HCT116 (cell line): Measurements from ENCODE around the gene C1orf52. TPM values are rescaled to one million over a fixed set of nuclear protein-coding genes. Genes with fewer than 3 reads are reported as not detected.

Source experiments
- ATAC-seq: fragments of 200-7000 bp; cut with Tn5 transposase; 2 replicates; pipeline ENCODE4 v1.9.1; 2020; ENCODE audit warnings: mild to moderate bottlenecking, moderate library complexity
- BruUV-seq: library from RNA; stranded (reverse); fragments of 400-500 nt; replicated peaks from 2 replicates; lab custom pipeline; 2021; lab: Mats Ljungman, UMichigan
- CTCF ChIA-PET: fragments of 300-600 bp; sonication (Branson Sonifier 250); formaldehyde crosslinking; loops from one replicate; lab custom pipeline; 2021; ENCODE audit warnings: antibody characterized with exemption; lab: Charles Lee
- POLR2A ChIA-PET: fragments of 300-600, 350-600 bp; sonication (Branson Sonifier 250); formaldehyde crosslinking; loops from one replicate; lab custom pipeline; 2021; ENCODE audit warnings: antibody characterized with exemption; lab: Charles Lee
- RAD21 ChIA-PET, 2 experiments: fragments of 300-600 bp; sonication (Branson Sonifier 250); formaldehyde crosslinking; loops; one replicate each; lab custom pipeline; 2023; ENCODE audit warnings: low total read pairs in 2 of 2; ENCODE audit not compliant: uncharacterized antibody in 2 of 2, unreplicated experiment in 2 of 2, low non-redundant PET in 1 of 2; lab: Charles Lee
- DNase-seq: peaks from one replicate; pipeline ENCODE4 v3.0.0-alpha.2; 2010; ENCODE audit warnings: low read depth, low spot score
- H2AFZ ChIP-seq: fragments of 200-600 bp; shearing (Covaris generic), sonication (generic); 2 replicates; pipeline ENCODE4 v1.6.1; 2017; ENCODE audit warnings: low read depth, mixed run types, mixed read lengths, antibody characterized with exemption, low read length; ENCODE audit not compliant: poor library complexity, severe bottlenecking
- H3K27ac ChIP-seq: 2 replicates; pipeline ENCODE4 v1.5.1; 2012; ENCODE audit warnings: low read depth, low read length
- H3K27me3 ChIP-seq: fragments of 200-600 bp; sonication (generic); 2 replicates; pipeline ENCODE4 v1.6.1; 2016; ENCODE audit warnings: mixed run types, low read length, mixed read lengths; ENCODE audit not compliant: insufficient read depth
- H3K36me3 ChIP-seq, 2 experiments: fragments of 200-500 bp in 1 of 2; fragments of 200-600 bp in 1 of 2; sonication (Bioruptor generic) in 1 of 2; sonication (generic) in 1 of 2; 2 replicates each; pipeline versions ENCODE4 v1.5.1 to v1.6.1; 2014 to 2016; ENCODE audit warnings: low read length in 2 of 2, inconsistent platforms in 1 of 2, mixed read lengths in 1 of 2, mixed run types in 1 of 2; ENCODE audit not compliant: insufficient read depth in 2 of 2, control insufficient read depth in 1 of 2
- H3K4me1 ChIP-seq, 2 experiments: fragments of 200-600 bp in 1 of 2; sonication (generic) in 1 of 2; 2 replicates each; pipeline versions ENCODE4 v1.5.1 to v1.6.1; 2012 to 2017; ENCODE audit warnings: low read length in 2 of 2, inconsistent platforms in 1 of 2, mild to moderate bottlenecking in 1 of 2, mixed read lengths in 1 of 2, mixed run types in 1 of 2, moderate library complexity in 1 of 2; ENCODE audit not compliant: insufficient read depth in 2 of 2, control insufficient read depth in 1 of 2
- H3K4me2 ChIP-seq: fragments of 200-600 bp; sonication (generic); 2 replicates; pipeline ENCODE4 v1.6.1; 2017; ENCODE audit warnings: mixed run types, low read length, mixed read lengths
- H3K4me3 ChIP-seq, 2 experiments: fragments of 200-600 bp in 1 of 2; sonication (generic) in 1 of 2; replicated peaks in 1 of 2; 2 replicates each; pipeline ENCODE4 v1.5.1; 2011 to 2016; ENCODE audit warnings: low read length in 2 of 2, control low read depth in 1 of 2, low read depth in 1 of 2, mild to moderate bottlenecking in 1 of 2, mixed read lengths in 1 of 2, mixed run types in 1 of 2
- H3K79me2 ChIP-seq: fragments of 200-600 bp; sonication (generic); 2 replicates; pipeline ENCODE4 v1.6.1; 2017; ENCODE audit warnings: mild to moderate bottlenecking, mixed run types, low read length, moderate library complexity, mixed read lengths; ENCODE audit not compliant: insufficient read depth
- H3K9ac ChIP-seq: fragments of 200-600 bp; sonication (generic); 2 replicates; pipeline ENCODE4 v1.6.1; 2016; ENCODE audit warnings: low read length, mixed read lengths
- H3K9me2 ChIP-seq: fragments of 200-600 bp; sonication (generic), shearing (Covaris generic); 2 replicates; pipeline ENCODE4 v1.6.1; 2017; ENCODE audit warnings: mixed run types, mild to moderate bottlenecking, moderate library complexity; ENCODE audit not compliant: insufficient read depth
- H3K9me3 ChIP-seq, 2 experiments: fragments of 200-500 bp in 1 of 2; fragments of 200-600 bp in 1 of 2; sonication (Bioruptor generic) in 1 of 2; sonication (generic) in 1 of 2; 2 replicates each; pipeline ENCODE4 v1.6.1; 2014 to 2017; ENCODE audit warnings: low read length in 2 of 2, mixed read lengths in 2 of 2, inconsistent platforms in 1 of 2, low read depth in 1 of 2, mild to moderate bottlenecking in 1 of 2, mixed run types in 1 of 2, moderate library complexity in 1 of 2; ENCODE audit not compliant: control insufficient read depth in 1 of 2, insufficient read depth in 1 of 2
- H4K20me1 ChIP-seq: fragments of 200-600 bp; sonication (generic), shearing (Covaris generic); 2 replicates; pipeline ENCODE4 v1.6.1; 2017; ENCODE audit warnings: mixed run types, mild to moderate bottlenecking, moderate library complexity; ENCODE audit not compliant: insufficient read depth
- CBX3 ChIP-seq: IDR thresholded peaks from 2 replicates; pipeline ENCODE4 v1.6.1; 2012; ENCODE audit warnings: low read depth
- EGR1 ChIP-seq: IDR thresholded peaks from 2 replicates; pipeline ENCODE4 v1.6.1; 2012; ENCODE audit warnings: low read depth
- ELF1 ChIP-seq: IDR thresholded peaks from 2 replicates; pipeline ENCODE4 v1.6.1; 2012; ENCODE audit warnings: low read depth, borderline replicate concordance
- EZH2 ChIP-seq: fragments of 200-600 bp; sonication (generic); IDR thresholded peaks from 2 replicates; pipeline ENCODE4 v1.6.1; 2017; ENCODE audit warnings: antibody characterized with exemption, mixed run types
- FOSL1 ChIP-seq: IDR thresholded peaks from 2 replicates; pipeline ENCODE4 v1.6.1; 2012; ENCODE audit warnings: low read depth
- POLR2AphosphoS5 ChIP-seq: IDR thresholded peaks from 2 replicates; pipeline ENCODE4 v1.6.1; 2011; ENCODE audit warnings: mild to moderate bottlenecking, low read depth, low read length, moderate library complexity
- RAD21 ChIP-seq: IDR thresholded peaks from 2 replicates; pipeline ENCODE4 v1.6.1; 2012; ENCODE audit warnings: low read depth, mild to moderate bottlenecking
- SIN3A ChIP-seq: IDR thresholded peaks from 2 replicates; pipeline ENCODE4 v1.6.1; 2012; ENCODE audit warnings: low read depth
- SP1 ChIP-seq: IDR thresholded peaks from 2 replicates; pipeline ENCODE4 v1.6.1; 2012; ENCODE audit warnings: low read depth
- SRF ChIP-seq: IDR thresholded peaks from 2 replicates; pipeline ENCODE4 v1.6.1; 2012; ENCODE audit warnings: low read depth
- TCF7L2 ChIP-seq: IDR thresholded peaks from 2 replicates; pipeline ENCODE4 v1.7.0; 2011; ENCODE audit warnings: borderline replicate concordance, inconsistent platforms; ENCODE audit not compliant: insufficient read depth, insufficient read length; ENCODE audit errors: extremely low read depth
- YY1 ChIP-seq: IDR thresholded peaks from 2 replicates; pipeline ENCODE4 v1.6.1; 2011; ENCODE audit warnings: low read length, low read depth, moderate library complexity, mild to moderate bottlenecking; ENCODE audit not compliant: insufficient replicate concordance; ENCODE audit errors: extremely low read depth
- ZBTB33 ChIP-seq: IDR thresholded peaks from 2 replicates; pipeline ENCODE4 v1.6.1; 2011; ENCODE audit warnings: mild to moderate bottlenecking, low read length, moderate library complexity; ENCODE audit not compliant: insufficient replicate concordance; ENCODE audit errors: extremely low read depth
- ZFX ChIP-seq: fragments of 450-650 bp; IDR thresholded peaks from 2 replicates; pipeline ENCODE4 v1.6.1; 2017
- ZNF274 ChIP-seq: fragments of 200-500 bp; sonication (Bioruptor generic); IDR thresholded peaks from 2 replicates; pipeline ENCODE4 v1.6.1; 2014; ENCODE audit warnings: mild to moderate bottlenecking, low read depth, low read length, inconsistent platforms
- intact Hi-C: fragments of 100-400 bp; cut with micrococcal nuclease; formaldehyde crosslinking; loops from 2 replicates; pipeline ENCODE4 v1.10.0; 2022
- total RNA-seq: library from RNA; stranded (reverse); gene quantifications from one replicate; pipeline ENCODE4 v1.2.1, GENCODE V29; 2021; ENCODE audit not compliant: unreplicated experiment

Gene C1orf52
- total RNA-seq, 1 experiment from 2014 or later: 23.3 TPM

- no peaks in the 10 kb centered on the region for H3K27me3 ChIP-seq
- no peak overlapping the region for H3K4me3 ChIP-seq
- H3K9me3 ChIP-seq: no peaks in the 10 kb centered on the region
- ATAC-seq (no peak), DNase-seq (no peak)
- peaks cover 13 to 18% of the 10 kb centered on the region in 2 experiments; a peak in 3 of 4 replicates for H3K36me3 ChIP-seq
- intact Hi-C loops: no loop called here
- ChIA-PET POLR2A (no interaction called here), RAD21 (no interaction called here), CTCF (interaction anchor here (1.0 to 1.1 kb wide), 2 partner anchors 14 to 328 kb away, joined by 3 read pairs; partner anchors contain the start of gene C1orf52)
- H3K79me2 ChIP-seq: peaks cover 67% of the 10 kb centered on the region
- H3K4me2 ChIP-seq: no peak overlapping the region
- no peak overlapping the region for H3K27ac ChIP-seq
- no peaks in the 10 kb centered on the region for H4K20me1 ChIP-seq
- no TSS peak for BruUV-seq
- H3K9ac ChIP-seq: no peak overlapping the region
- TF ChIP-seq ZFX (no peak), FOSL1 (no peak), RAD21 (no peak), ZBTB33 (no peak), CBX3 (no peak)
- H3K9me2 ChIP-seq: no peaks in the 10 kb centered on the region
- H3K4me1 ChIP-seq: peaks cover 8 to 32% of the 10 kb centered on the region in 2 experiments
- H2AFZ ChIP-seq: no peak overlapping the region
These were observed 13.9 kb upstream of the C1orf52 start for GRCh38 chr1:85273397-85273796.

DNA sequence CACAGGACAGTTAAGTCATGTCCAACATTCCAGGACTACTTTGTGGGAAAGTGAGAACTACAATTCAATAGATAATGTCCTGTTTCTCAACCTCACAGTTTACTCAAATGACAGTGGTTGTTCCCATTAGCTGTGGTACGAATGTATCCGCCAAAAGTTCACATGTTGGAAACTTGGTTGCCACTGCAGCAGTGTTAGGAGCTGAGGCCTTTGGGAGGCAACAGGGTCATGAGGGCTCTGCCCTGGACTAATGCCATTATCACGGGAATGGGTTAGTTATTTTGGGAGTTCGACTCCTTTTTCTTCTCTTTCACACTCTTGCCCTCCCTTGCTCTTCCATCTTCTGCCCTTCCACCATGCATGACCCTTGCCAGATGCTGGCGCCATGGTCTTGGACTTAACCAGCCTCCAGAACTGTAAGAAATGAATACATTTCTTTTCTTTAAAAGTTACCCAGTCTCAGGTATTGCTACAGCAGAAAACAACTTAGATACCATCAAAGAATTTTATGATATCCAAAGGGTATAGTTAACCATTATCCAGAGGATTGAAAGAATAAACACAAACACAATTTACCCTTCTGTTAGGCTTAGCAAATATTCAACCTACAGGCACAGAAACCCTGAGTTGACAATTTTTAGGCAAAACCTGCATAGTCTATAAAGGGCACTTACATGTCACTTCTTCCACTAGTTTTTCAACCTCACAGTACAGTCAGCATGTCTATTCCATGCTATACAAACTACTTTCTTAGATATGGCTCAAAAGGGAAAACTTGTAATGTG lies 9.5 kb upstream of the C1orf52 start:
- intact Hi-C loops: no loop called here
- ATAC-seq: no peak
- Histone ChIP-seq H3K9ac (no peak overlapping the region), H4K20me1 (no peaks in the 10 kb centered on the region), H3K79me2 (peaks cover 45% of the 10 kb centered on the region), H3K9me3 (no peaks in the 10 kb centered on the region), H3K4me1 (peaks cover 0 to 6% of the 10 kb centered on the region in 2 experiments; a peak in 2 of 4 replicates), H3K27me3 (no peaks in the 10 kb centered on the region), H3K36me3 (peaks cover 26 to 43% of the 10 kb centered on the region in 2 experiments), H3K4me3 (no peak overlapping the region), H3K27ac (no peak overlapping the region), H3K4me2 (no peak overlapping the region), H2AFZ (no peak overlapping the region), H3K9me2 (no peaks in the 10 kb centered on the region)
- BruUV-seq: no TSS peak
- ChIA-PET POLR2A (no interaction called here), CTCF (interaction anchor here (1.3 kb wide), 1 partner anchor 9 kb away, joined by 3 read pairs; no protein-coding TSS in a partner anchor), RAD21 (interaction anchor here in 1 of 2 experiments (0.7 kb wide), 2 partner anchors 211 to 901 kb away, joined by 3 to 6 read pairs; no protein-coding TSS in a partner anchor)
- no peak for DNase-seq
- TF ChIP-seq SRF (no peak), ZNF274 (no peak), TCF7L2 (no peak), EGR1 (no peak), EZH2 (no peak), SIN3A (no peak), ZFX (no peak), POLR2AphosphoS5 (no peak), YY1 (no peak), ELF1 (no peak), SP1 (no peak)
